Measurements from ENCODE around the gene SLC5A11. TPM values are rescaled to one million over a fixed set of nuclear protein-coding genes. Genes with fewer than 3 reads are reported as not detected.

SLC5A11 gene, protein sequence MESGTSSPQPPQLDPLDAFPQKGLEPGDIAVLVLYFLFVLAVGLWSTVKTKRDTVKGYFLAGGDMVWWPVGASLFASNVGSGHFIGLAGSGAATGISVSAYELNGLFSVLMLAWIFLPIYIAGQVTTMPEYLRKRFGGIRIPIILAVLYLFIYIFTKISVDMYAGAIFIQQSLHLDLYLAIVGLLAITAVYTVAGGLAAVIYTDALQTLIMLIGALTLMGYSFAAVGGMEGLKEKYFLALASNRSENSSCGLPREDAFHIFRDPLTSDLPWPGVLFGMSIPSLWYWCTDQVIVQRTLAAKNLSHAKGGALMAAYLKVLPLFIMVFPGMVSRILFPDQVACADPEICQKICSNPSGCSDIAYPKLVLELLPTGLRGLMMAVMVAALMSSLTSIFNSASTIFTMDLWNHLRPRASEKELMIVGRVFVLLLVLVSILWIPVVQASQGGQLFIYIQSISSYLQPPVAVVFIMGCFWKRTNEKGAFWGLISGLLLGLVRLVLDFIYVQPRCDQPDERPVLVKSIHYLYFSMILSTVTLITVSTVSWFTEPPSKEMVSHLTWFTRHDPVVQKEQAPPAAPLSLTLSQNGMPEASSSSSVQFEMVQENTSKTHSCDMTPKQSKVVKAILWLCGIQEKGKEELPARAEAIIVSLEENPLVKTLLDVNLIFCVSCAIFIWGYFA
- not detected in 2 replicates for total RNA-seq

DNA sequence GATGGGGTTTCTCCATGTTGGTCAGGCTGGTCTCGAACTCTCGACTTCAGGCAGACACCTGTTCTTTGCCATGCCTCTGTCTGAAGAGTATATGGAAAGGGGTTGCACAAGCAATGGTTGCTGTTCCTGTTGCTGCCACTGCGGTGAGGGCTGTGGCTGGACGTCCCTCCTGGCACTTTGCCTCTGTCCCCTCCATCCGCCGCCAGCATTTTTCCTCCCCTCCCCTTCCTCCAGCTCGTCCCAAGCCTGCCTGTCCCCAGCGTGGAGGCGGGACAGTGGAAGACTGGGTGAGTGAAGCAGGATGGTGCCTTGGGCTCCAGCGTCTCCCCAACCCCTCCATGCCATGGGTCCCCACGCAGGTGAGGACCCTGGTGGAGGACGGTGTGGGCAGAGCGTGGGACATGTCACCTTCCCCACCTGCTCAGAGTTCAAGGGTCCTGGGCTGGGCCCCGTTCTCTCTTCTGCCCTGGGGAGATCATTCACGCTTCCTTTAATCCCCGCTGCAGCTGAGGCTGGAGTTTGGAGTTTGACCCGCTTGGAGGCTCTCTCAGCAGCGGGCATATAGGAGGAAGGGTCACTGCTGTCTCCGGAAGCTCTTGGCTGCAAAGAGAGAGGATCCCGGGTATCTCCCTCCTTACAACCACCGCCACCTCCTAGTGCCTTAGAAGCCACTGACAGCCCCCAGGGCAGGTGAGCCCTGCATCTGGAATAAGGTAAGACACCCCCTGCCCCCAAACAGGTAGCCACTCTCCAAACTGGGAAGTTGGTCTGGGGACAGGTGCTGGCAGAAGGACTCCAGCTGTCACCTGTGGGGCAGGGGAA is at the start of gene SLC5A11:
SLC5A11 (plus strand) TSS at position 238 of the 822 bp plus-strand sequence. CDS start 12,681 bp downstream, outside the sequence.

Other genes starting within 250 kb of the SLC5A11 start
- gene TNRC6A, start 116.3 kb upstream of the SLC5A11 start, total RNA-seq: 8.4 and 46.1 TPM in 2 replicates
- 10.6 and 26.9 TPM in 2 replicates for gene ARHGAP17, start 169.4 kb downstream of the SLC5A11 start, total RNA-seq